ENCODE results near the gene HPGD.

Gene HPGD

GRCh38 chr4:174522183-174523024 lies at the start of gene HPGD:
Gene HPGD (minus strand): TSS chr4:174522488. CDS start chr4:174522451, 37 bp downstream.
- peaks cover 30% of the 10 kb centered on the region for H3K27me3 Mint-ChIP-seq
- peaks cover 5% of the 10 kb centered on the region for H3K4me1 Mint-ChIP-seq
- peak within 1 kb of the TSS; percentile 37 for H3K27ac Mint-ChIP-seq
- H3K4me3 Mint-ChIP-seq = peak within 1 kb of the TSS; percentile 81
- peaks cover 5% of the 10 kb centered on the region for H3K9me3 Mint-ChIP-seq
- H3K36me3 Mint-ChIP-seq = no peaks in the 10 kb centered on the region

DNA sequence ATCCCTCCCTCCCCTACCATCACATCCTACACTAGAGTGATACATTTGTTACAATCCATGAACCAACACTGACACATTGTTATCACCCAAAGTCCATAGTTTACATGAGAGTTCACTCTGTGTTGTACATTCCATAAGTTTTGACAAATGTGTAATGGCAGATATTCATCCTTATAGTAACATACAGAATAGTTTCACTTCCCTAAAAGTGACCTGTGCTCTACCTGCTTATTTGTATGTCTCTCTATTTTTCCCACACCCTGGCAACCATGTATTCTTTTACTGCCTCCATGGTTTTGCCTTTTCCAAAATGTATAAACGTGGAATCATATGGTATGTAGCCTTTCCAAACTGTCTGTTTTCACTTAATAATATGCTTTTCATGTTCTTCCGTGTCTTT lies 42.2 kb upstream of the HPGD start:
- Mint-ChIP-seq H3K27me3 (no peaks in the 10 kb centered on the region), H3K36me3 (no peaks in the 10 kb centered on the region), H3K4me3 (no peak overlapping the region), H3K27ac (no peak overlapping the region), H3K4me1 (no peaks in the 10 kb centered on the region), H3K9me3 (no peaks in the 10 kb centered on the region)

DNA sequence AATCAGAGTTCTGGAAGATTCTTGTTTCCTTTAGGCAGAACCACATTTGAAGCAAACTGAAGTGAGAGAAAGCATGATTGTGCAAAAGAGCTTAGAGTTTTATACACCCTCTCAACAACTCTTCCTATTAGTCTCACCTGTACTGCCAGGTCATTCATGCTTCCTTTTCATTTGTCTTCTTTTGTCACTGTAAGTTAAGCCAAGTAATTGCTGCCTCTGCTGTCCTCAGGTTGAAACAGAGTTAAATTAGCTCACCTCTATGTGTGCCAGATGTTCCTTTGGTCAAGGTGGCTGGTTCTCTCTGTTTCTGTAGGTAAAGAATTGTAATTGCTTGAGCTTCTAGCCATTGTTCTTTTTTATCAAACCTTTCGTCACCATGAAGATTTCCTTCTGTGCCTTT lies 41.1 kb upstream of the HPGD start:
- Mint-ChIP-seq H3K27ac (no peak overlapping the region), H3K27me3 (no peaks in the 10 kb centered on the region), H3K36me3 (no peaks in the 10 kb centered on the region), H3K4me3 (no peak overlapping the region), H3K9me3 (no peaks in the 10 kb centered on the region), H3K4me1 (no peaks in the 10 kb centered on the region)

DNA sequence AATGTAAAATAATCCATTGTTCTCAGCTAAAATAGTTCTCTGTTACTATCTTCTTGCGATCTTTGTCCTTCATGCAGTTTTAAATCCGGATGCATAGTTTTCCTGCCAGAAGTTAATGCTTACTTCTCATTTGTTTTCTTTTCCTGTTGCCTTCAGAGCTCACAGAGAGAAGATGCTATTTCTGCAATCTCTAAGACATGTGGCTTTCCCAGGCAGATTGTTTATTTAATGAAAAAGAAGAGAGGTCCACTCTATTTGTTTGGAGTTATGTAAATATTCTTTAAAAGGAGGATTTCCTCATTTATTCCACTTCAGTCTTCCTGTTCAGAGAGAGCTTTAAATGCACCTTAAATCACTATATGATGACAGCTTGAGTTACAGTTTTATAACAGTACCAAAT lies 39.3 kb upstream of the HPGD start:
- Mint-ChIP-seq H3K9me3 (no peaks in the 10 kb centered on the region), H3K36me3 (no peaks in the 10 kb centered on the region), H3K27me3 (no peaks in the 10 kb centered on the region), H3K27ac (no peak overlapping the region), H3K4me1 (no peaks in the 10 kb centered on the region), H3K4me3 (no peak overlapping the region)

- Mint-ChIP-seq H3K9me3 (no peaks in the 10 kb centered on the region), H3K36me3 (no peaks in the 10 kb centered on the region), H3K27ac (no peak overlapping the region), H3K4me3 (no peak overlapping the region), H3K27me3 (no peaks in the 10 kb centered on the region), H3K4me1 (no peaks in the 10 kb centered on the region)
Measured at GRCh38 chr4:174559894-174560293, 37.6 kb upstream of the HPGD start.

GRCh38 chr4:174555789-174556630 lies 33.7 kb upstream of the HPGD start:
- Mint-ChIP-seq H3K27me3 (no peaks in the 10 kb centered on the region), H3K36me3 (no peaks in the 10 kb centered on the region)

DNA sequence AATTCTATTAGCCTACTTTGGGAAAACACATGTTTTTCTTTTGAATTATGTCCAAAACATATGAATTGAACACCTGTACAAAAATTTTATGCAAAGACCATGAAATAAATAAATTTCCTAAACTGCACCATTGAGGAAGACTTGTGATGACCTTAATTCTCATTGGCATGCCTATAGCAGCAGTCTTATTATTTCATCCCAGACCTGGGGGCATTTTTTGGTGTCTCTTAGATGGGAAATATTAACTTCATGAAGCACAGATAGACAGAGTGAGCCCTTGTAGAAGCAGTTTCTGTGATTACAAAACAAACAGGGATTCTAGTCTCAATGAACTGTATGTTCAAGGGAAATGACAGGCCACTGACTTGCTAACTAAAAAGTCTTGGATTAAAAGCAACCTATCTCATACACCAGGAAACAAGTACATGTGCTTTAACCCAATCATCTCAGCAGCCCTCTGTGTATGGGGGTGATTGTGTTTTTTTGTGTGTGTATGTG lies 32.0 kb upstream of the HPGD start:
- Mint-ChIP-seq H3K9me3 (peaks cover 8% of the 10 kb centered on the region), H3K27ac (no peak overlapping the region), H3K36me3 (no peaks in the 10 kb centered on the region), H3K27me3 (no peaks in the 10 kb centered on the region), H3K4me3 (no peak overlapping the region), H3K4me1 (no peaks in the 10 kb centered on the region)

More at GRCh38 chr4:174555789-174556630, 33.7 kb upstream of the HPGD start:
- H3K4me3 Mint-ChIP-seq = no peak overlapping the region
- no peaks in the 10 kb centered on the region for H3K4me1 Mint-ChIP-seq
- H3K27ac Mint-ChIP-seq = no peak overlapping the region
- H3K9me3 Mint-ChIP-seq = peaks cover 7% of the 10 kb centered on the region

DNA sequence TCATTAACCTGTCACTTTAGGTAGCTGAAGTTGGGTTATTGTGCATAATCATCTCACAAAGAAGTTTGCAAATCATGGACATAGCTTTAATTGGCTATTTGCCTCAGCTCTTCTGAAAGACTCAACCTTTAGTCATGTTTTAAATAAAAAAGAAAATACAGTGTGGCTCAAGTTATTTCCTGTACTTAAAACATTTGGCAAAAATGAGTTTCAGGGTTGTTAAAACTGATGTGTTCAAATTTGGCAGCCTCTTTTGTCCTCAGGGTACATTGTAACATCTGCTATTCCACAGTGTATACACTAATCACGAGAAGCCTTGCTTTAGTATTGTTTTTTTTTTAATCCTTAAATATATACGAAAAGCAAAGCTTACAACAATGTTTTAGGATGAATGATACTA lies 31.5 kb upstream of the HPGD start:
- H3K9me3 Mint-ChIP-seq = peaks cover 8% of the 10 kb centered on the region
- no peak overlapping the region for H3K4me3 Mint-ChIP-seq
- no peaks in the 10 kb centered on the region for H3K4me1 Mint-ChIP-seq
- no peak overlapping the region for H3K27ac Mint-ChIP-seq
- no peaks in the 10 kb centered on the region for H3K27me3 Mint-ChIP-seq
- no peaks in the 10 kb centered on the region for H3K36me3 Mint-ChIP-seq

GRCh38 chr4:174553031-174553430 lies 30.7 kb upstream of the HPGD start:
- Mint-ChIP-seq H3K4me3 (no peak overlapping the region), H3K27ac (no peak overlapping the region), H3K36me3 (no peaks in the 10 kb centered on the region), H3K4me1 (no peaks in the 10 kb centered on the region), H3K27me3 (no peaks in the 10 kb centered on the region), H3K9me3 (peaks cover 8% of the 10 kb centered on the region)

- Mint-ChIP-seq H3K36me3 (no peaks in the 10 kb centered on the region), H3K9me3 (peaks cover 11% of the 10 kb centered on the region), H3K4me1 (no peaks in the 10 kb centered on the region), H3K27me3 (no peaks in the 10 kb centered on the region), H3K4me3 (no peak overlapping the region), H3K27ac (no peak overlapping the region)
Measured at GRCh38 chr4:174550541-174550940, 28.3 kb upstream of the HPGD start.

DNA sequence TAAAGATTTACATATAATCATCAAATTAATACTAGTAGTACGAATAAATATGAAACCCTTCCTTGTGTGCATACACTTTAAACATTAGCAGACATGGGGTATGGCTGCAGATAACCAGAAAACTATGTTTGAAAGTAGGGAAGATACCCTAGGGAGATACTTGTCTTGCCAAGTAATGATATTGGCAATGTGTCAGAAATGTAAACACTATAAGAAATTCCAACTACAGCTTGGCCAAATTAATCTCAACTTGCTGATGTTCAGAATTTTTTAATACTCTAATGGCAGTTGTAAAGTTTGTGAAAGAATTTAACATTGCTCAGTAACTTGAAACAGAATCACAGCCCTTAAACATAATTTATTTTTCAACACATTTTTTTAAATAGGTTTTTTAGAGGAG lies 27.4 kb upstream of the HPGD start:
- H3K36me3 Mint-ChIP-seq = no peaks in the 10 kb centered on the region
- no peaks in the 10 kb centered on the region for H3K27me3 Mint-ChIP-seq

DNA sequence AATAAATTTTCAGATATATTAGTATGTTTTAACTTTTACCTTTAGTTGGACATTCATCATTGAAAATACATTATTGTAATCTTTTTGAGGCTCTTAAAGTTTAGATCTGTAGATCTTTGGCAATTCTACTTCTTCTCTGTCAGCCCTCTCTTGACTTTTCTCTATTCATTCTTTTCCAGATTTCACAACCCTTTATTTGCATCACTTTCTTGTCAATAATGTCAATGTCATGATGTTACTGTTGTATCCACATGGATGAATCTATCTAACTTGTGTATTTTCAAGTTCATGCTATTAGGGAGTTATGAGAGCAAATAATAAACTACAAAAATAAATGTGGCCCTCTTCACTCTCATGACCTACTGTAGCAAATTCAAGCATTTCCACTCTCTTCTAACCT lies 23.0 kb upstream of the HPGD start:
- H3K27me3 Mint-ChIP-seq = no peaks in the 10 kb centered on the region
- H3K9me3 Mint-ChIP-seq = peaks cover 6% of the 10 kb centered on the region
- H3K4me1 Mint-ChIP-seq = no peaks in the 10 kb centered on the region
- no peak overlapping the region for H3K27ac Mint-ChIP-seq
- H3K36me3 Mint-ChIP-seq = no peaks in the 10 kb centered on the region
- no peak overlapping the region for H3K4me3 Mint-ChIP-seq

More for the DNA sequence above, 27.4 kb upstream of the HPGD start:
- H3K27ac Mint-ChIP-seq = no peak overlapping the region
- H3K4me1 Mint-ChIP-seq = no peaks in the 10 kb centered on the region
- peaks cover 13% of the 10 kb centered on the region for H3K9me3 Mint-ChIP-seq
- H3K4me3 Mint-ChIP-seq = no peak overlapping the region

- Mint-ChIP-seq H3K27me3 (no peaks in the 10 kb centered on the region), H3K4me3 (no peak overlapping the region), H3K36me3 (no peaks in the 10 kb centered on the region), H3K9me3 (peaks cover 6% of the 10 kb centered on the region), H3K4me1 (no peaks in the 10 kb centered on the region), H3K27ac (no peak overlapping the region)
Measured at GRCh38 chr4:174544496-174544895, 22.2 kb upstream of the HPGD start.

GRCh38 chr4:174540175-174540574 lies 17.9 kb upstream of the HPGD start:
- H3K9me3 Mint-ChIP-seq = no peaks in the 10 kb centered on the region
- no peaks in the 10 kb centered on the region for H3K27me3 Mint-ChIP-seq
- no peak overlapping the region for H3K27ac Mint-ChIP-seq
- H3K4me1 Mint-ChIP-seq = no peaks in the 10 kb centered on the region
- no peak overlapping the region for H3K4me3 Mint-ChIP-seq
- H3K36me3 Mint-ChIP-seq = no peaks in the 10 kb centered on the region

DNA sequence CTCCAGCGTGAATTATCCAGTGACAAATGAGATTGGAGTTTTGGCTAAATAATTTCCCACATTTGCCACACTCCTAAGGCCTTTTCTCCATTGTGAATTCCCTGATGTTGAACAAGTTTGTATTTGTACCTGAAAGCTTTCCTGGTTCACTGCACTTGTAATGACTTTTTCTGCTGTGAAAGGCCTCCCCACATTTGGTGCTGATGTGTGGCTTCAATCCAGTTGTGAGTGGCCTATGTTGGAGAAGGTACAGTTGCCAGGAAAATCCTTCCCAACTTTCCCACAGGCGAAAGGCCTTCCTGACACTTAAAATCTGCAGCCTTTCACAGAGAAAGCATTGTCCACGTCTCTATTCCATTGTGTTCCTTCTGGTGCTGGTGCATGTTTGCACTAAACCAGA lies 17.3 kb upstream of the HPGD start:
- Mint-ChIP-seq H3K27me3 (no peaks in the 10 kb centered on the region), H3K4me1 (no peaks in the 10 kb centered on the region), H3K9me3 (no peaks in the 10 kb centered on the region), H3K27ac (no peak overlapping the region), H3K36me3 (no peaks in the 10 kb centered on the region), H3K4me3 (no peak overlapping the region)

DNA sequence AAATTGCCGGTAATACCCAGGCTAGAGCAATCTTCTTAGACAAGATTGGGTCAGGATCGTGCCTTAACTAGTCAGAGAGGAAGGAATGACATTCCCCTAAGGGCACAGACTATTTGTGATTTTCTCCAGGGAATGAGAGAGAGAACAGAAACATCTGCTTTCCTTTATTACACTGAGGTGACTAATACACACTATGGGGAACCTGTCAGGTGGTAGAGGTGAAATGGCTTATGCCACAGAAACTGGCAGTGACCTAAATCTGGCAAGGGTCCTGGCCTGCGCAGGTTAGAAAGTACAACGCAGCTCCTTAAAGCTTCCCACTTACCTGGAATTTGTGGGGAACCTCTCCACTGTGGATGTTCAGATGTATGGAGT lies 16.6 kb upstream of the HPGD start:
- no peak overlapping the region for H3K4me3 Mint-ChIP-seq
- no peaks in the 10 kb centered on the region for H3K9me3 Mint-ChIP-seq
- H3K4me1 Mint-ChIP-seq = no peaks in the 10 kb centered on the region
- H3K36me3 Mint-ChIP-seq = no peaks in the 10 kb centered on the region
- H3K27me3 Mint-ChIP-seq = no peaks in the 10 kb centered on the region
- H3K27ac Mint-ChIP-seq = no peak overlapping the region

Measured in activated naive CD4-positive, alpha-beta T cell treated with anti-CD3 and anti-CD28 coated beads, Interleukin-2, amount 50 U/mL, for 24 hours (primary cell).